ENCODE measurements around the gene SLC38A1. TPM values are rescaled to one million over a fixed set of nuclear protein-coding genes. Genes with fewer than 3 reads are reported as not detected.

Gene SLC38A1
- total RNA-seq, 2 donors from 2014 or later, result 22.1 to 77.0 TPM

DNA sequence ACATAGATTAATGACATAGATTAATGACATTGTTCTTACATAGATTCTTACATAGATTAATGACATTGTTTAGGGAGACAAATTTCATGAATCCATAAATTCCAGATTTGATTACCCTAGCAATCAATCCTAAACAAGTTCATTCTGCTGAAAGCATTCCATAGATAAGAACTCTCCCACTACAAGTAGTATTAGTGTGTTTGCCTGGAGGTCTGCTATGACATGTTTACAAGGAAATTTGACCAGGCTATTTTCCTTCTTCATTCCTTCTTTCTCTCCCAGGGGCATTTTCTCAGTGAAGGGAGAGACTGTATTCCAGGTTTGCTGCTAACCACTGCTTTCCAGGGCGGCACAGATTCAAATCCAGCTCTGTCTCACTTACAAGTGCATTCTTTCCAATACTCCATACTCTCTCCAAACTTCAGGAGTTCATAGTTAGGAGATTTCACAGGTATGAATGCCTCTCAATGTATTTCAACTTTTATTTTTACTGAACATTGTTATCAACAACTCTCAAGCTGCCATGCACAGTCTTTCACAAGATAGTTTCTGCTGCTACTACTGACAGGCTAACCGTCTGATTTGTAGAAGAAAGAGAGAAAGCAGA lies 134.5 kb downstream of the SLC38A1 start:
- Histone ChIP-seq H3K4me3 (no peak overlapping the region), H3K36me3 (no peaks in the 10 kb centered on the region), H3K9me3 (no peaks in the 10 kb centered on the region), H3K27ac (no peak overlapping the region), H3K27me3 (replicated peaks; ENCODE audit: insufficient read depth) (no peaks in the 10 kb centered on the region), H3K4me1 (ENCODE audit: control insufficient read depth in 1 of 2, low read depth in 2 of 2) (no peaks in the 10 kb centered on the region)
- ATAC-seq (ENCODE audit: insufficient number of reproducible peaks, low FRiP score, low read depth) (no peak), DNase-seq (ENCODE audit: low spot score) (no peak)
- TF ChIP-seq, protein P1, sequence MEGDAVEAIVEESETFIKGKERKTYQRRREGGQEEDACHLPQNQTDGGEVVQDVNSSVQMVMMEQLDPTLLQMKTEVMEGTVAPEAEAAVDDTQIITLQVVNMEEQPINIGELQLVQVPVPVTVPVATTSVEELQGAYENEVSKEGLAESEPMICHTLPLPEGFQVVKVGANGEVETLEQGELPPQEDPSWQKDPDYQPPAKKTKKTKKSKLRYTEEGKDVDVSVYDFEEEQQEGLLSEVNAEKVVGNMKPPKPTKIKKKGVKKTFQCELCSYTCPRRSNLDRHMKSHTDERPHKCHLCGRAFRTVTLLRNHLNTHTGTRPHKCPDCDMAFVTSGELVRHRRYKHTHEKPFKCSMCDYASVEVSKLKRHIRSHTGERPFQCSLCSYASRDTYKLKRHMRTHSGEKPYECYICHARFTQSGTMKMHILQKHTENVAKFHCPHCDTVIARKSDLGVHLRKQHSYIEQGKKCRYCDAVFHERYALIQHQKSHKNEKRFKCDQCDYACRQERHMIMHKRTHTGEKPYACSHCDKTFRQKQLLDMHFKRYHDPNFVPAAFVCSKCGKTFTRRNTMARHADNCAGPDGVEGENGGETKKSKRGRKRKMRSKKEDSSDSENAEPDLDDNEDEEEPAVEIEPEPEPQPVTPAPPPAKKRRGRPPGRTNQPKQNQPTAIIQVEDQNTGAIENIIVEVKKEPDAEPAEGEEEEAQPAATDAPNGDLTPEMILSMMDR (IDR thresholded peaks at IDR 0.05), result no peak

DNA sequence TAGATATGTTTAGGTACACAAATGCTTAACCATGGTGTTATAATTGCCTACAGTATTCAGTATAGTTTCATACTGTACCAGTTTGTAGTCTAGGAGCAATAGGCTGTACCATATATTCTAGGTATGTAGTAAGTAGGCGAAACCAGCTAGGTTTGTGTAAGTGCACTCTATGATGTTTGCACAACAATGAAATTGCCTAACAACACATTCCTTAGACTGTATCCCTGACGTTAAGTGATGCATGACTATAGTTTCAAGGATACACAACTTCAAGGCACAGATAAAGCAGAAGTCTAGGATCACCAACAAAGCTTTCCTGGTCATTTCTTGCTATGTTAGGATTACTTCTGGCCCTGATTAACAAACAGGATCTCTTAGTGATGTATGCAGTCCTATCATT lies 135.1 kb downstream of the SLC38A1 start:
- ATAC-seq (ENCODE audit: insufficient number of reproducible peaks, low FRiP score, low read depth), result no peak
- no peak overlapping the region for H3K4me3 ChIP-seq
- no peaks in the 10 kb centered on the region for H3K9me3 ChIP-seq
- H3K27me3 ChIP-seq (replicated peaks; ENCODE audit: insufficient read depth), result no peaks in the 10 kb centered on the region
- H3K27ac ChIP-seq, result no peak overlapping the region
- no peak for DNase-seq (ENCODE audit: low spot score)
- no peaks in the 10 kb centered on the region for H3K36me3 ChIP-seq
- TF ChIP-seq, protein P1 (IDR thresholded peaks at IDR 0.05), result no peak
- no peaks in the 10 kb centered on the region for H3K4me1 ChIP-seq (ENCODE audit: control insufficient read depth in 1 of 2, low read depth in 2 of 2)

Other genes with a start within 250 kb of the SLC38A1 start
- 100 to 1,000 TPM; 334 to 384 TPM for gene SLC38A2, start 103.7 kb upstream of the SLC38A1 start, total RNA-seq

Data from thoracic aorta (tissue), 2 donors.